Activated CD8-positive, alpha-beta T cell treated with anti-CD3 and anti-CD28 coated beads for 36 hours (primary cell): ENCODE results near the gene MT1M. TPM values are rescaled to one million over a fixed set of nuclear protein-coding genes. Genes with fewer than 3 reads are reported as not detected.

Experiments used
- ATAC-seq: fragments of 200-7000 bp; cut with Tn5 transposase; one replicate; pipeline ENCODE4 v1.10.0; 2021; ENCODE audit warnings: mild to moderate bottlenecking, moderate library complexity
- CTCF ChIA-PET: fragments of 350-600 bp; sonication (Branson Sonifier 250); formaldehyde crosslinking; loops from one replicate; lab custom pipeline; 2021; ENCODE audit warnings: antibody characterized with exemption; lab: Charles Lee
- POLR2A ChIA-PET: fragments of 350-600 bp; sonication (Branson Sonifier 250); formaldehyde crosslinking; loops from one replicate; lab custom pipeline; 2021; ENCODE audit warnings: antibody characterized with exemption; lab: Charles Lee
- DNase-seq: peaks from one replicate; pipeline ENCODE4 v3.0.0-alpha.2; 2020
- H3K27ac Mint-ChIP-seq: one replicate; pipeline ENCODE4 v1.8.0; 2021; ENCODE audit warnings: mild to moderate bottlenecking, mixed read lengths
- H3K27me3 Mint-ChIP-seq: one replicate; pipeline ENCODE4 v1.8.0; 2021; ENCODE audit warnings: mixed read lengths
- H3K36me3 Mint-ChIP-seq: one replicate; pipeline ENCODE4 v1.8.0; 2021; ENCODE audit warnings: low read depth, mixed read lengths
- H3K4me1 Mint-ChIP-seq: one replicate; pipeline ENCODE4 v1.8.0; 2021; ENCODE audit warnings: low read depth, mixed read lengths
- H3K4me3 Mint-ChIP-seq: one replicate; pipeline ENCODE4 v1.8.0; 2021; ENCODE audit warnings: mild to moderate bottlenecking, moderate library complexity, mixed read lengths
- H3K9me3 Mint-ChIP-seq: one replicate; pipeline ENCODE4 v1.8.0; 2021; ENCODE audit warnings: mixed read lengths
- intact Hi-C: fragments of 100-400 bp; cut with micrococcal nuclease; formaldehyde crosslinking; loops from one replicate; pipeline ENCODE4 v1.10.0; 2022
- total RNA-seq, 2 experiments: library from RNA; stranded (reverse); gene quantifications; one replicate each; pipeline ENCODE4 v1.2.3, GENCODE V29; 2021
- TF ChIP-seq, protein P1 (sequence below): fragments of 200-600 bp; IDR thresholded peaks from one replicate; pipeline ENCODE4 v1.8.0; 2022; ENCODE audit warnings: antibody characterized with exemption, mild to moderate bottlenecking

The MT1M gene
- total RNA-seq, 2 experiments from 2014 or later, result not detected

DNA sequence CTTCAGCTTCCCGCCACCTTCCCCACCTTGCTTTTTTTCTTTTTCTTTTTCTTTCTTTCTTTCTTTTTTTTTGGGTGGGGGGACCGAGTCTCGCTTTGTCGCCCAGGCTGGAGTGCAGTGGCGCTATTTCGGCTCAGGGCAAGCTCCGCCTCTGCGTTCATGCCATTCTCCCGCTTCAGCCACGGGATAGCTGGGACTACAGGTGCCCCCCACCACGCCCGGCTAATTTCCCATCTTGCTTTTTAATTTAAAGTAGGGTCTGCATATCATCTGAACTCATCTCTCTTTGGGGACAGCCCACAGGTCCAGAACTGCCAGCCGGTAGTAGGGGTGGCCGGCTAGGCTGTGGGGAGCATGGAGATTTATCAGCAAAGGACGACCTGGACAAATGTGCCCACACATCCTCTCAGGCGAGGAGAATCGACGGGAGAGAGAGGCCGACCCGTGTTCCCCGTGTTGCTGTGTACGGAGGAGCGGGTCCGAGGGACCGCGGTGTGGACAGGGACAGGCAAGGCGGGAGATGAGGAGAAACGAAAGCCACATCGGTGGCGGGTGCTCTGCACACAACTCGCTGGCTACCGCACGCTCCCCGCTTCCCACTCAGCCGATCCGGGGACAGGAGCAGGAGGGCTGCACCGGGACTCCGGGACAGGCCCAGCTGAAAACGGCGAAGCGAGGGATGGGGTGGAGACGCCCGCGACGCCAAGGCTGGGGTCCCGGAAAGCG lies 2.4 kb downstream of the MT1M start:
- Mint-ChIP-seq H3K4me1 (peaks cover 23% of the 10 kb centered on the region), H3K4me3 (peak overlapping the region; percentile 39), H3K27ac (no peak overlapping the region), H3K36me3 (no peaks in the 10 kb centered on the region), H3K9me3 (no peaks in the 10 kb centered on the region), H3K27me3 (peaks cover 79% of the 10 kb centered on the region)
- intact Hi-C loops, result no loop called here
- ATAC-seq (no peak), DNase-seq (no peak)
- POLR2A ChIA-PET, result no interaction called here
- CTCF ChIA-PET, result interaction anchor here (1.0 kb wide), 1 partner anchor 13 kb away, joined by 3 read pairs; no protein-coding TSS in a partner anchor
- TF ChIP-seq, protein P1, sequence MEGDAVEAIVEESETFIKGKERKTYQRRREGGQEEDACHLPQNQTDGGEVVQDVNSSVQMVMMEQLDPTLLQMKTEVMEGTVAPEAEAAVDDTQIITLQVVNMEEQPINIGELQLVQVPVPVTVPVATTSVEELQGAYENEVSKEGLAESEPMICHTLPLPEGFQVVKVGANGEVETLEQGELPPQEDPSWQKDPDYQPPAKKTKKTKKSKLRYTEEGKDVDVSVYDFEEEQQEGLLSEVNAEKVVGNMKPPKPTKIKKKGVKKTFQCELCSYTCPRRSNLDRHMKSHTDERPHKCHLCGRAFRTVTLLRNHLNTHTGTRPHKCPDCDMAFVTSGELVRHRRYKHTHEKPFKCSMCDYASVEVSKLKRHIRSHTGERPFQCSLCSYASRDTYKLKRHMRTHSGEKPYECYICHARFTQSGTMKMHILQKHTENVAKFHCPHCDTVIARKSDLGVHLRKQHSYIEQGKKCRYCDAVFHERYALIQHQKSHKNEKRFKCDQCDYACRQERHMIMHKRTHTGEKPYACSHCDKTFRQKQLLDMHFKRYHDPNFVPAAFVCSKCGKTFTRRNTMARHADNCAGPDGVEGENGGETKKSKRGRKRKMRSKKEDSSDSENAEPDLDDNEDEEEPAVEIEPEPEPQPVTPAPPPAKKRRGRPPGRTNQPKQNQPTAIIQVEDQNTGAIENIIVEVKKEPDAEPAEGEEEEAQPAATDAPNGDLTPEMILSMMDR, result no peak

DNA sequence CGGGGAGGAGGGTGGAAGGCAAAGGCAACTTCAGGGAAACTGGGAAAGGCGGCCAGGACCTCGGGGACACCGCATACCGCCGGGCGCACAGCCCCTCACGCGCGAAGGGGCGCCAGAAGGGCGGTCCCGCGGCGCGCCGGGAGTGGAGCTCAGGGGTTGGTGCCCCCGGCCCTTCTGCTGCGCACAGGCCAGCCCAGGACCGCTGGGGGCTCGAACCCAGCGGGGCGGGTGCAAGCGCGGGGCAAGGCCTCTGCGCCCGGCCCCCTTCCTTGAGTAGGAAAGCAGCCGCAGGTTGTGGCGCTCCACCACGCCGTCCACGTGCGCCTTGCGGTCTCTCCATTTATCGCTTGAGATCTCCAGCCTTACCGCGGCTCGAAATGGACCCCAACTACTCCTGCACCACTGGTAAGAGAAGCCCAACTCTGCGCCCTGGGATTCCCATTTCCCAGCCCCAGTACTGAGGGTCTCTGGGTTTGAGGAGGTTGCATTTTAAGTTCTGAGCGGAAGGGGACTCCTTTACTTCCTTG lies 3.0 kb downstream of the MT1M start:
- POLR2A ChIA-PET, result no interaction called here
- no peak for ATAC-seq
- H3K36me3 Mint-ChIP-seq, result no peaks in the 10 kb centered on the region
- TF ChIP-seq, protein P1, result no peak
- CTCF ChIA-PET, result interaction anchor here (2.6 kb wide), 1 partner anchor 10 kb away, joined by 6 read pairs; the partner anchor contains the start of gene MT1E
- peaks cover 83% of the 10 kb centered on the region for H3K27me3 Mint-ChIP-seq
- DNase-seq, result peak; percentile 39
- no peaks in the 10 kb centered on the region for H3K9me3 Mint-ChIP-seq
- intact Hi-C loops, result no loop called here
- no peak overlapping the region for H3K27ac Mint-ChIP-seq
- H3K4me1 Mint-ChIP-seq, result peaks cover 23% of the 10 kb centered on the region
- peak overlapping the region; percentile 39 for H3K4me3 Mint-ChIP-seq

DNA sequence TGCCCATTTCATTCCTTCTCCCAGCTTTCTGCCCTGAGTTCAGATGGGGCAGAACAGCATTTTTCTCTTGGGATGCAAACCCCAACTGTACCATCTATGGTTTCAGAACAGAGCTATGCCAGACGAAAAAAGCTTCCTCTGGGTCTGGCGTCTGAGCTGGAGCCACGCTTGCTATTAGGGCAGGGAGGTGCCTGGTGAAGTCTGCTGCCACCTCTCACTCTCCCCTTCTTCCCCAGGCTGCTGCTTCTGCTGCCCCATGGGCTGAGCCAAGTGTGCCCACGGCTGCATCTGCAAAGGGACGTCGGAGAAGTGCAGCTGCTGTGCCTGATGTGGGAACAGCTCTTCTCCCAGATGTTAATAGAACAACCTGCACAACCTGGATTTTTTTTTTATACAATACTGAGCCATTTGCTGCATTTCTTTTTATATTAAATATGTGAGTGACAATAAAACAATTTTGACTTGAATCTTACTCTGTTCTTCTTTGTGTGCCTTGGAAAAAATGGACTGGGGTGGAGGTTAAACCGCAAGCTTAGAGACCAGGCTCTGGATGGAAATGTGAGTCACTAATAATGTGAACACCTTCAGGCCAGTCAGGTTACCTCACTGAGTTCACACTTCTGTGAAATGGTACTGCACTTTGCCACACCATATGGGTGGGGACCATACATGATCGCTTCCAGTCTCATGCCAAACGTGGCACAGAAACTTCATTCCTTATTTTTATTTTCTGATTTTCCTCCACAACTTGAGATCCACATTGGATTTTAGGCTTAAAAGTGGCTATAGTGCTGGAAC lies 4.4 kb downstream of the MT1M start:
- no peak for DNase-seq
- H3K27ac Mint-ChIP-seq, result no peak overlapping the region
- no peak overlapping the region for H3K4me3 Mint-ChIP-seq

DNA sequence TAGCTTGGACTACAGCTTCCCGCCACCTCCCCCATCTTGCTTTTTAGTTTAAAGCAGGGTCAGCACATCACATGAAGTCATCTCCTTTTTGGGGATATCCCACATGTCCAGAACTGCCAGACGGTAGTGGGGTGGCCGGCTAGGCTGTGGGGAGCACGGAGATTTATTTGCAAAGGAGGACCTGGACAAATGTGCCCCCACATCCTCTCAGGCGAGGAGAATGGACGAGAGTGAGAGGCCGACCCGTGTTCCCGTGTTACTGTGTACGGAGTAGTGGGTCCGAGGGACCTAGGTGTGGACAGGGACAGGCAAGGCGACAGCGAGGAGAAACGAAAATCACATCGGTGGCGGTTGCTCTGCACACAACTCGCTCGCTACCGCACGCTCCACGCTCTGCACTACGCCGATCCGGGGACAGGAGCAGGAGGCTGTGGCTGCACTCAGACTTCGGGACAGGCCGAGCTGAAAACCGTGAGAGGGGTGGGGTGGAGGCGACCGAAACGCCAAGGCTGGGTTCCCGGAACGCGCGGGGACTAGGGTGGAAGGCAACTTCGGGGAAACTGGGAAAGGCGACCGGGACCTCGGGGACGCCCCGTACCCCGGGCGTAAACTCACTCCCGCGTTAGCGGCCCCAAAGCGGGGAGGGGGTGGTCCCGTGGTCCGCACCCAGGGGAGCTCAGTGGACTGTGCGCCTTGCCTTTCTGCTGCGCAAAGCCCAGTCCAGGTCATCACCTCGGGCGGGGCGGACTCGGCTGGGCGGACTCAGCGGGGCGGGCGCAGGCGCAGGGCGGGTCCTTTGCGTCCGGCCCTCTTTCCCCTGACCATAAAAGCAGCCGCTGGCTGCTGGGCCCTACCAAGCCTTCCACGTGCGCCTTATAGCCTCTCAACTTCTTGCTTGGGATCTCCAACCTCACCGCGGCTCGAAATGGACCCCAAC lies 5.6 kb downstream of the MT1M start, which contains the start of gene MT1A:
MT1A (plus strand) TSS at position 853 of the 937 bp plus-strand sequence; CDS start at position 926, 73 bp downstream.
- Mint-ChIP-seq H3K27ac (no peak within 1 kb of the TSS), H3K36me3 (no peaks in the 10 kb centered on the region), H3K4me3 (peak within 1 kb of the TSS; percentile 47), H3K27me3 (peaks cover 75% of the 10 kb centered on the region), H3K4me1 (peaks cover 24% of the 10 kb centered on the region), H3K9me3 (no peaks in the 10 kb centered on the region)
- ChIA-PET CTCF (interaction anchor here (2.6 kb wide), 1 partner anchor 13 kb away, joined by 6 read pairs; the partner anchor contains the start of gene MT1E), POLR2A (no interaction called here)
- TF ChIP-seq, protein P1, result no peak
- intact Hi-C loops, result no loop called here
- peak; percentile 31 for ATAC-seq
- no peak for DNase-seq

More for the DNA sequence above, 4.4 kb downstream of the MT1M start:
- no peak for ATAC-seq
- H3K9me3 Mint-ChIP-seq, result no peaks in the 10 kb centered on the region
- intact Hi-C loops, result no loop called here
- POLR2A ChIA-PET, result interaction anchor here (1.0 kb wide), 1 partner anchor 45 kb away, joined by 3 read pairs; no protein-coding TSS in a partner anchor
- TF ChIP-seq, protein P1, result no peak
- H3K36me3 Mint-ChIP-seq, result no peaks in the 10 kb centered on the region
- H3K27me3 Mint-ChIP-seq, result peaks cover 84% of the 10 kb centered on the region
- CTCF ChIA-PET, result interaction anchor here (2.6 kb wide), 1 partner anchor 11 kb away, joined by 6 read pairs; the partner anchor contains the start of gene MT1E
- H3K4me1 Mint-ChIP-seq, result peaks cover 21% of the 10 kb centered on the region
